A673 (cell line): ENCODE data around the gene NKPD1. TPM values are rescaled to one million over a fixed set of nuclear protein-coding genes. Genes with fewer than 3 reads are reported as not detected.

Source experiments
- BruUV-seq: library from RNA; stranded (reverse); fragments of 400-500 nt; replicated peaks from 2 replicates; lab custom pipeline; 2021; lab: Mats Ljungman, UMichigan
- CTCF ChIA-PET: fragments of 300-600 bp; sonication (Branson Sonifier 250); formaldehyde crosslinking; loops from one replicate; lab custom pipeline; 2022; ENCODE audit warnings: antibody characterized with exemption; lab: Charles Lee
- POLR2A ChIA-PET: fragments of 300-600 bp; sonication (Branson Sonifier 250); formaldehyde crosslinking; loops from one replicate; lab custom pipeline; 2022; ENCODE audit warnings: antibody characterized with exemption; ENCODE audit not compliant: low non-redundant PET; lab: Charles Lee
- DNase-seq: peaks from one replicate; pipeline ENCODE4 v3.0.0-alpha.2; 2015; ENCODE audit warnings: low spot score
- H3K27ac ChIP-seq: fragments of 200-600 bp; sonication (generic); 2 replicates; pipeline ENCODE4 v1.5.1; 2016; ENCODE audit warnings: mixed run types, low read depth, mild to moderate bottlenecking, mixed read lengths, antibody characterized with exemption, low read length; ENCODE audit not compliant: poor library complexity, severe bottlenecking
- H3K27me3 ChIP-seq: fragments of 200-600 bp; sonication (generic); replicated peaks from 2 replicates; pipeline ENCODE4 v1.6.1; 2017; ENCODE audit warnings: mixed run types, low read depth, mild to moderate bottlenecking, mixed read lengths, antibody characterized with exemption, low read length; ENCODE audit not compliant: insufficient read depth, poor library complexity
- H3K36me3 ChIP-seq: fragments of 200-600 bp; sonication (generic); 2 replicates; pipeline ENCODE4 v1.6.1; 2016; ENCODE audit warnings: mixed run types, mild to moderate bottlenecking, mixed read lengths, antibody characterized with exemption, low read length; ENCODE audit not compliant: insufficient read depth, poor library complexity, severe bottlenecking
- H3K4me1 ChIP-seq: fragments of 200-600 bp; sonication (generic); 2 replicates; pipeline ENCODE4 v1.6.1; 2017; ENCODE audit warnings: mixed run types, mild to moderate bottlenecking, mixed read lengths, antibody characterized with exemption, low read length; ENCODE audit not compliant: insufficient read depth, poor library complexity, severe bottlenecking
- H3K4me3 ChIP-seq: fragments of 200-600 bp; sonication (generic); 2 replicates; pipeline ENCODE4 v1.5.1; 2016; ENCODE audit warnings: low read depth, mixed run types, mild to moderate bottlenecking, mixed read lengths, low read length; ENCODE audit not compliant: poor library complexity, severe bottlenecking
- H3K9me3 ChIP-seq: fragments of 200-600 bp; sonication (generic); 2 replicates; pipeline ENCODE4 v1.6.1; 2016; ENCODE audit warnings: mixed run types, low read depth, mild to moderate bottlenecking, mixed read lengths, antibody characterized with exemption, low read length; ENCODE audit not compliant: poor library complexity, severe bottlenecking
- CTCF ChIP-seq: fragments of 300-800, 200-600 bp; sonication (generic); conservative IDR thresholded peaks from 2 replicates; pipeline ENCODE4 v1.5.1; 2017; ENCODE audit warnings: low read depth, mild to moderate bottlenecking, antibody characterized with exemption, low read length, moderate library complexity, mixed read lengths
- EZH2 ChIP-seq: fragments of 200-600 bp; sonication (generic); IDR thresholded peaks from 2 replicates; pipeline ENCODE4 v1.6.1; 2017; ENCODE audit warnings: borderline replicate concordance, low read depth, mild to moderate bottlenecking, mixed read lengths, antibody characterized with exemption, low read length; ENCODE audit not compliant: poor library complexity, severe bottlenecking
- intact Hi-C: fragments of 100-400 bp; cut with micrococcal nuclease; formaldehyde crosslinking; loops from one replicate; pipeline ENCODE4 v1.10.0; 2022; ENCODE audit not compliant: unreplicated experiment
- total RNA-seq: library from RNA; stranded (reverse); gene quantifications from 2 replicates; pipeline ENCODE4 v1.2.3, GENCODE V29; 2021

The NKPD1 gene
- total RNA-seq, 1 experiment from 2014 or later = 0.30 TPM

GRCh38 chr19:45150180-45150579 is 10.6 kb downstream of the NKPD1 start:
- H3K4me1 ChIP-seq = peaks cover 13% of the 10 kb centered on the region
- no peak overlapping the region for H3K27ac ChIP-seq
- intact Hi-C loops = no loop called here
- TF ChIP-seq EZH2 (no peak), CTCF (no peak)
- POLR2A ChIA-PET = interaction anchor here (0.5 kb wide), 1 partner anchor 318 kb away, joined by 3 read pairs; the partner anchor contains the start of gene FOSB
- DNase-seq = no peak
- no peak overlapping the region for H3K4me3 ChIP-seq
- no TSS peak for BruUV-seq
- no peaks in the 10 kb centered on the region for H3K9me3 ChIP-seq
- peaks cover 17% of the 10 kb centered on the region for H3K27me3 ChIP-seq
- peaks cover 2% of the 10 kb centered on the region for H3K36me3 ChIP-seq
- CTCF ChIA-PET = no interaction called here

- Histone ChIP-seq H3K36me3 (peaks cover 8% of the 10 kb centered on the region), H3K4me3 (no peak overlapping the region), H3K4me1 (peaks cover 13% of the 10 kb centered on the region), H3K27me3 (peaks cover 17% of the 10 kb centered on the region), H3K27ac (no peak overlapping the region), H3K9me3 (no peaks in the 10 kb centered on the region)
- ChIA-PET CTCF (interaction anchor here (1.0 kb wide), 1 partner anchor 90 kb away, joined by 3 read pairs; no protein-coding TSS in a partner anchor), POLR2A (interaction anchor here (0.6 kb wide), 1 partner anchor 620 kb away, joined by 3 read pairs; the partner anchor contains the start of gene SIX5)
- BruUV-seq = no TSS peak
- no peak for DNase-seq
- intact Hi-C loops = no loop called here
- no peak for TF ChIP-seq CTCF
- TF ChIP-seq EZH2 = no peak
Measured at GRCh38 chr19:45149129-45149528, 11.7 kb downstream of the NKPD1 start.

- peaks cover 13% of the 10 kb centered on the region for H3K36me3 ChIP-seq
- peaks cover 5% of the 10 kb centered on the region for H3K4me1 ChIP-seq
- H3K9me3 ChIP-seq = no peaks in the 10 kb centered on the region
- POLR2A ChIA-PET = no interaction called here
- BruUV-seq = no TSS peak
- DNase-seq = no peak
- H3K27ac ChIP-seq = no peak overlapping the region
- CTCF ChIA-PET = interaction anchor here (0.6 to 1.0 kb wide), 2 partner anchors 89 to 361 kb away, joined by 3 read pairs; no protein-coding TSS in a partner anchor
- intact Hi-C loops = no loop called here
- no peak overlapping the region for H3K4me3 ChIP-seq
- TF ChIP-seq CTCF = 0 out of 2 replicates have a peak, but pooled peaks have one; percentile 26
- no peak for TF ChIP-seq EZH2
- peaks cover 14% of the 10 kb centered on the region for H3K27me3 ChIP-seq
Measured at GRCh38 chr19:45147835-45148676, 12.7 kb downstream of the NKPD1 start.
